Thyroid gland (tissue), 4 donors: ENCODE measurements around the gene BICRA. TPM values are rescaled to one million over a fixed set of nuclear protein-coding genes. Genes with fewer than 3 reads are reported as not detected.

ENCODE experiments used
- DNase-seq, 2 donors: peaks; one replicate each; pipeline ENCODE4 v3.0.0-alpha.2; 2019
- H3K27ac ChIP-seq, 3 donors: fragments of 200-600 bp; sonication (generic); 1 replicate in 2 of 3; 2 replicates in 1 of 3; pipeline ENCODE4 v1.5.1; 2016 to 2019; ENCODE audit warnings: mild to moderate bottlenecking in 1 of 3, moderate library complexity in 1 of 3
- H3K27me3 ChIP-seq: fragments of 200-600 bp; sonication (generic); one replicate; pipeline ENCODE4 v1.5.1; 2019
- H3K36me3 ChIP-seq, 2 donors: fragments of 200-600 bp; sonication (generic); one replicate each; pipeline ENCODE4 v1.5.1; 2016 to 2019
- H3K4me1 ChIP-seq, 2 donors: fragments of 200-600 bp; sonication (generic); one replicate each; pipeline ENCODE4 v1.5.1; 2017 to 2019
- H3K4me3 ChIP-seq, 3 donors: fragments of 200-600 bp; sonication (generic); replicated peaks in 1 of 3; 1 replicate in 2 of 3; 2 replicates in 1 of 3; pipeline ENCODE4 v1.5.1; 2016; ENCODE audit warnings: mild to moderate bottlenecking in 1 of 3
- H3K9me3 ChIP-seq: fragments of 200-600 bp; sonication (generic); one replicate; pipeline ENCODE4 v1.5.1; 2017
- CTCF ChIP-seq, 6 experiments: fragments of 200-600 bp in 3 of 6; fragments of 450-650 bp in 3 of 6; sonication (generic) in 3 of 6; IDR thresholded peaks; one replicate each; pipeline ENCODE4 v1.5.1; 2016 to 2019; ENCODE audit warnings: antibody characterized with exemption in 6 of 6, mild to moderate bottlenecking in 2 of 6, inconsistent platforms in 1 of 6, moderate library complexity in 1 of 6
- POLR2A ChIP-seq, 2 donors: fragments of 450-650 bp; IDR thresholded peaks; one replicate each; pipeline ENCODE4 v1.6.1; 2017; ENCODE audit warnings: antibody characterized with exemption in 2 of 2, mild to moderate bottlenecking in 2 of 2, moderate library complexity in 1 of 2
- WGBS, 2 donors: methylation state at CpG; one replicate each; pipeline ENCODE4 v1.1.5; 2017; 5-methylcytosine and 5-hydroxymethylcytosine counted together
- intact Hi-C: fragments of 100-400 bp; cut with DNase I; formaldehyde crosslinking; loops from one replicate; pipeline ENCODE4 v1.15.1; 2023
- total RNA-seq, 4 donors: library from RNA; depleted of rRNA; stranded (reverse); fragments of >200 nt; gene quantifications; one replicate each; pipeline ENCODE4 v1.2.3, GENCODE V29; 2016

BICRA gene
- total RNA-seq, 4 donors from 2014 or later = 5.8 to 15.2 (median 13.2) TPM

GRCh38 chr19:47700934-47701716 lies 92.2 kb downstream of the BICRA start:
- H3K27me3 ChIP-seq = no peaks in the 10 kb centered on the region
- intact Hi-C loops = no loop called here
- no peaks in the 10 kb centered on the region for H3K4me1 ChIP-seq
- no peak overlapping the region for H3K4me3 ChIP-seq
- H3K27ac ChIP-seq = no peak overlapping the region
- WGBS, 2 donors = 95 to 96% methylated on average over 43 of the region's 43 CpGs
- TF ChIP-seq CTCF (IDR thresholded peaks at IDR 0.05) = no peak
- TF ChIP-seq POLR2A (IDR thresholded peaks at IDR 0.05) = no peak
- H3K9me3 ChIP-seq = no peaks in the 10 kb centered on the region
- no peak for DNase-seq
- peaks cover 25 to 31% of the 10 kb centered on the region in 2 donors for H3K36me3 ChIP-seq

- peaks cover 25 to 31% of the 10 kb centered on the region in 2 donors for H3K36me3 ChIP-seq
- intact Hi-C loops = no loop called here
- 92 to 96% methylated on average over 60 to 78 of the region's 91 CpGs for WGBS, 2 donors
Observed at GRCh38 chr19:47701717-47702552, 93.0 kb downstream of the BICRA start.

DNA sequence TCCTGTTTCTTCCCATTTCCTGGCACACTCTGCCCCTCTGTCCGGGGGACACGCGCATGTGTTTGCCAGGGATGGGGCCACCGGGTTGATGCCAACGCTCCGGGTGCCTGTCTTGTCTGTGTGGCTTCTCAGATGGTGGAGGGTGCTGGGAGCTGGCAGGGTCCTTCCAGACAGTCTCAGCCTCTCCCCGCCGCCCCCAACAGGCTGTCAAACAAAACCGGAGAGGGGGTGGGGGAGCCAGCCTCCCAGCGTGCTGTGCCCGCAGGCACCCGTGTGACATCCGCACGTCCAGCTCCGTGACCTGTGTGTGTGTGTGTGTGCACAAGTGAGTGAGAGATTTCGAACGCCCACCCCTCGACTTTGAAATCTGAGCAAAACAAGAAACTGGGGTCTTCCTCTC lies 93.7 kb downstream of the BICRA start:
- H3K36me3 ChIP-seq = peaks cover 25 to 31% of the 10 kb centered on the region in 2 donors
- DNase-seq = no peak
- no peak overlapping the region for H3K4me3 ChIP-seq
- H3K9me3 ChIP-seq = no peaks in the 10 kb centered on the region
- H3K27ac ChIP-seq = no peak overlapping the region
- H3K27me3 ChIP-seq = no peaks in the 10 kb centered on the region
- TF ChIP-seq POLR2A (IDR thresholded peaks at IDR 0.05) (no peak), CTCF (IDR thresholded peaks at IDR 0.05) (no peak)
- WGBS, 2 donors = 84 to 90% methylated on average over 9 to 18 of the region's 18 CpGs
- intact Hi-C loops = no loop called here
- no peaks in the 10 kb centered on the region for H3K4me1 ChIP-seq

More at GRCh38 chr19:47701717-47702552, 93.0 kb downstream of the BICRA start:
- Histone ChIP-seq H3K27me3 (no peaks in the 10 kb centered on the region), H3K27ac (no peak overlapping the region), H3K9me3 (no peaks in the 10 kb centered on the region), H3K4me3 (no peak overlapping the region), H3K4me1 (no peaks in the 10 kb centered on the region)
- TF ChIP-seq POLR2A (IDR thresholded peaks at IDR 0.05) = no peak
- no peak for TF ChIP-seq CTCF (IDR thresholded peaks at IDR 0.05)
- no peak for DNase-seq

DNA sequence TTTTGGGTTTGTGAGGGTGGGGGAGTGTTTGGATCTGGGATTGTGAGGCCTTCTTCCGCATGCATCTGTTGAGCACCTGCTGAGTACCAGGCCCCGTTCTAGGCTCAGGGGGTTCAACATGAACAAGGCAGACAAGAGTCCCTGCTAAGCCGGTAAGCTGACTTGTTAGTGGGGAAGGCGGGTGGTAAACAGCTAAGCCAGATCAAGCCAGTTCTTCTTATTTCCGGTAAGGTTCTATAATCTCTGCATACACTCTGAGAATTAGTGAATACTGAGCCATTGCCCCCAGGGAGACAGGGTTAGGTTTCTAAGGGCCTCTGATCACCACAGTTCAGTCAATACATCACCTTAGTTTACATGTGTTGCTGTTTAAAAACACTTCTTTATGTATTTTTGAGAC lies 94.4 kb downstream of the BICRA start:
- Histone ChIP-seq H3K4me3 (no peak overlapping the region), H3K27me3 (no peaks in the 10 kb centered on the region), H3K4me1 (no peaks in the 10 kb centered on the region), H3K27ac (no peak overlapping the region), H3K9me3 (no peaks in the 10 kb centered on the region), H3K36me3 (peaks cover 25 to 31% of the 10 kb centered on the region in 2 donors)
- TF ChIP-seq POLR2A (IDR thresholded peaks at IDR 0.05) (no peak), CTCF (IDR thresholded peaks at IDR 0.05) (no peak)
- 95% methylated on average over 5 of the region's 5 CpGs for WGBS, 2 donors
- intact Hi-C loops = no loop called here
- DNase-seq = no peak

GRCh38 chr19:47704024-47704423 lies 95.1 kb downstream of the BICRA start:
- H3K27ac ChIP-seq = no peak overlapping the region
- no peak for DNase-seq
- 89 to 94% methylated on average over 11 of the region's 11 CpGs for WGBS, 2 donors
- intact Hi-C loops = no loop called here
- H3K9me3 ChIP-seq = no peaks in the 10 kb centered on the region
- H3K36me3 ChIP-seq = peaks cover 18 to 24% of the 10 kb centered on the region in 2 donors
- TF ChIP-seq CTCF (IDR thresholded peaks at IDR 0.05) = no peak
- TF ChIP-seq POLR2A (IDR thresholded peaks at IDR 0.05) = no peak
- no peak overlapping the region for H3K4me3 ChIP-seq
- no peaks in the 10 kb centered on the region for H3K4me1 ChIP-seq
- no peaks in the 10 kb centered on the region for H3K27me3 ChIP-seq
